Mesenchymal stem cell (in vitro differentiated cells and primary cell): ENCODE results near the gene EML4.

Experiments
- DNase-seq: peaks from one replicate; pipeline ENCODE4 v3.0.0-alpha.2; 2013
- H2AFZ ChIP-seq: one replicate; pipeline ENCODE4 v1.6.1; 2013; ENCODE audit warnings: low read depth, mild to moderate bottlenecking, control low read depth, inconsistent platforms, low read length, moderate library complexity
- H2AK5ac ChIP-seq: 2 replicates; pipeline ENCODE4 v1.6.1; 2013; ENCODE audit warnings: low read length, moderate library complexity, mild to moderate bottlenecking, inconsistent platforms; ENCODE audit not compliant: severe bottlenecking
- H2BK120ac ChIP-seq: one replicate; pipeline ENCODE4 v1.6.1; 2013; ENCODE audit warnings: low read depth, mild to moderate bottlenecking, inconsistent platforms, low read length, moderate library complexity
- H2BK12ac ChIP-seq, 2 experiments: one replicate each; pipeline ENCODE4 v1.6.1; 2013; ENCODE audit warnings: inconsistent platforms in 2 of 2, low read length in 2 of 2, mild to moderate bottlenecking in 2 of 2, moderate library complexity in 2 of 2, control low read depth in 1 of 2
- H2BK15ac ChIP-seq: one replicate; pipeline ENCODE4 v1.6.1; 2013; ENCODE audit warnings: mild to moderate bottlenecking, low read depth, inconsistent platforms; ENCODE audit not compliant: poor library complexity, severe bottlenecking
- H2BK5ac ChIP-seq: 2 replicates; pipeline ENCODE4 v1.6.1; 2013; ENCODE audit warnings: low read depth, mild to moderate bottlenecking, low read length, control low read depth, inconsistent platforms; ENCODE audit not compliant: poor library complexity, severe bottlenecking
- H3K14ac ChIP-seq, 2 experiments: one replicate each; pipeline ENCODE4 v1.6.1; 2013; ENCODE audit warnings: inconsistent platforms in 2 of 2, low read length in 2 of 2, control low read depth in 1 of 2, mild to moderate bottlenecking in 1 of 2, moderate library complexity in 1 of 2
- H3K18ac ChIP-seq, 2 experiments: one replicate each; pipeline ENCODE4 v1.6.1; 2013; ENCODE audit warnings: inconsistent platforms in 2 of 2, low read length in 2 of 2, control low read depth in 1 of 2, low read depth in 1 of 2, mild to moderate bottlenecking in 1 of 2
- H3K23ac ChIP-seq, 2 experiments: one replicate each; pipeline ENCODE4 v1.6.1; 2013; ENCODE audit warnings: inconsistent platforms in 2 of 2, low read length in 2 of 2, mild to moderate bottlenecking in 2 of 2, moderate library complexity in 2 of 2, control low read depth in 1 of 2
- H3K27ac ChIP-seq: 2 replicates; pipeline ENCODE4 v1.5.1; 2013; ENCODE audit warnings: mild to moderate bottlenecking, moderate library complexity, low read length, control low read depth, inconsistent platforms; ENCODE audit not compliant: poor library complexity, severe bottlenecking
- H3K27me3 ChIP-seq, 2 experiments: 2 replicates each; pipeline versions ENCODE4 v1.6.1 to v1.7.0; 2013; ENCODE audit warnings: low read length in 2 of 2, mild to moderate bottlenecking in 2 of 2, moderate library complexity in 2 of 2, control low read depth in 1 of 2, inconsistent platforms in 1 of 2; ENCODE audit not compliant: control insufficient read depth in 1 of 2, insufficient read depth in 1 of 2
- H3K36me3 ChIP-seq, 2 experiments: 2 replicates each; pipeline versions ENCODE4 v1.6.1 to v1.7.0; 2013; ENCODE audit warnings: low read length in 2 of 2, control low read depth in 1 of 2, inconsistent platforms in 1 of 2, low read depth in 1 of 2, mild to moderate bottlenecking in 1 of 2; ENCODE audit not compliant: insufficient read depth in 2 of 2, control insufficient read depth in 1 of 2
- H3K4ac ChIP-seq, 2 experiments: one replicate each; pipeline ENCODE4 v1.6.1; 2013; ENCODE audit warnings: inconsistent platforms in 2 of 2, low read length in 2 of 2, mild to moderate bottlenecking in 2 of 2, moderate library complexity in 2 of 2, control low read depth in 1 of 2, low read depth in 1 of 2
- H3K4me1 ChIP-seq: 2 replicates; pipeline ENCODE4 v1.6.1; 2013; ENCODE audit warnings: low read depth, low read length, control low read depth; ENCODE audit not compliant: control insufficient read depth, insufficient read depth
- H3K4me2 ChIP-seq: 2 replicates; pipeline ENCODE4 v1.6.1; 2013; ENCODE audit warnings: low read length, mild to moderate bottlenecking, inconsistent platforms; ENCODE audit not compliant: poor library complexity, severe bottlenecking
- H3K4me3 ChIP-seq, 2 experiments: 2 replicates each; pipeline versions ENCODE4 v1.5.1 to v1.7.0; 2013; ENCODE audit warnings: low read length in 2 of 2, mild to moderate bottlenecking in 2 of 2, control low read depth in 1 of 2, low read depth in 1 of 2; ENCODE audit not compliant: insufficient read depth in 1 of 2
- H3K79me1 ChIP-seq: replicated peaks from 2 replicates; pipeline ENCODE4 v1.6.1; 2013; ENCODE audit warnings: mild to moderate bottlenecking, control low read depth, low read length, inconsistent platforms; ENCODE audit not compliant: poor library complexity, severe bottlenecking
- H3K9ac ChIP-seq: 2 replicates; pipeline ENCODE4 v1.7.0; 2013; ENCODE audit warnings: mild to moderate bottlenecking, low read length, moderate library complexity
- H3K9me3 ChIP-seq: 2 replicates; pipeline ENCODE4 v1.7.0; 2013; ENCODE audit warnings: mild to moderate bottlenecking, low read length; ENCODE audit not compliant: control insufficient read depth
- H4K8ac ChIP-seq: one replicate; pipeline ENCODE4 v1.6.1; 2013; ENCODE audit warnings: inconsistent platforms, mild to moderate bottlenecking, low read length, moderate library complexity
- H4K91ac ChIP-seq: one replicate; pipeline ENCODE4 v1.6.1; 2013; ENCODE audit warnings: mild to moderate bottlenecking, low read length, inconsistent platforms
- WGBS: methylation state at CpG from one replicate; pipeline ENCODE4 v1.1.7; 2013; ENCODE audit warnings: mixed read lengths; 5-methylcytosine and 5-hydroxymethylcytosine counted together

The EML4 gene

GRCh38 chr2:42297322-42297936 lies 128.3 kb downstream of the EML4 start:
- Histone ChIP-seq H2BK12ac (no peak overlapping the region), H3K4me1 (no peaks in the 10 kb centered on the region), H4K91ac (no peak overlapping the region), H3K9ac (no peak overlapping the region), H3K18ac (no peak overlapping the region), H3K14ac (no peak overlapping the region), H3K4me3 (no peak overlapping the region), H3K27ac (no peak overlapping the region), H2AFZ (no peak overlapping the region), H2BK5ac (no peak overlapping the region), H3K9me3 (no peaks in the 10 kb centered on the region), H3K23ac (no peak overlapping the region), H3K4me2 (no peak overlapping the region), H2BK15ac (no peak overlapping the region), H2BK120ac (no peak overlapping the region), H4K8ac (no peak overlapping the region), H3K36me3 (peaks cover 3 to 67% of the 10 kb centered on the region in 2 experiments), H3K4ac (no peak overlapping the region), H3K79me1 (peaks cover 3% of the 10 kb centered on the region), H3K27me3 (no peaks in the 10 kb centered on the region), H2AK5ac (no peak overlapping the region)
- no peak for DNase-seq
- WGBS: no CpG with 5 or more reads among the region's 2 CpGs

GRCh38 chr2:42298132-42298531 lies 129.0 kb downstream of the EML4 start:
- Histone ChIP-seq H3K4ac (no peak overlapping the region), H2BK12ac (no peak overlapping the region), H3K23ac (no peak overlapping the region), H3K4me2 (no peak overlapping the region), H3K4me1 (no peaks in the 10 kb centered on the region), H4K8ac (no peak overlapping the region), H2AFZ (no peak overlapping the region), H3K4me3 (no peak overlapping the region), H3K27me3 (no peaks in the 10 kb centered on the region), H3K79me1 (peaks cover 3% of the 10 kb centered on the region), H3K14ac (no peak overlapping the region), H2BK120ac (no peak overlapping the region), H2BK5ac (no peak overlapping the region), H3K36me3 (peaks cover 3 to 66% of the 10 kb centered on the region in 2 experiments), H4K91ac (no peak overlapping the region), H3K9ac (no peak overlapping the region), H3K18ac (no peak overlapping the region), H3K9me3 (no peaks in the 10 kb centered on the region), H2BK15ac (no peak overlapping the region), H3K27ac (no peak overlapping the region), H2AK5ac (no peak overlapping the region)
- 45% methylated on average over 1 of the region's 1 CpG for WGBS
- DNase-seq: no peak

GRCh38 chr2:42298996-42299754 lies 130.0 kb downstream of the EML4 start:
- H2AK5ac ChIP-seq: no peak overlapping the region
- H3K9me3 ChIP-seq: no peaks in the 10 kb centered on the region
- H3K27me3 ChIP-seq: no peaks in the 10 kb centered on the region
- no peak for DNase-seq
- no peak overlapping the region for H2BK120ac ChIP-seq
- H3K4ac ChIP-seq: no peak overlapping the region
- no peak overlapping the region for H4K8ac ChIP-seq
- peaks cover 8 to 71% of the 10 kb centered on the region in 2 experiments for H3K36me3 ChIP-seq
- no peak overlapping the region for H2BK5ac ChIP-seq
- no peaks in the 10 kb centered on the region for H3K4me1 ChIP-seq
- peaks cover 3% of the 10 kb centered on the region for H3K79me1 ChIP-seq
- H3K14ac ChIP-seq: no peak overlapping the region
- H2BK12ac ChIP-seq: no peak overlapping the region
- 91% methylated on average over 1 of the region's 3 CpGs for WGBS
- no peak overlapping the region for H2AFZ ChIP-seq
- no peak overlapping the region for H3K9ac ChIP-seq
- no peak overlapping the region for H3K4me3 ChIP-seq
- H3K27ac ChIP-seq: no peak overlapping the region
- H3K23ac ChIP-seq: no peak overlapping the region
- H4K91ac ChIP-seq: no peak overlapping the region
- H3K18ac ChIP-seq: no peak overlapping the region
- no peak overlapping the region for H2BK15ac ChIP-seq
- H3K4me2 ChIP-seq: no peak overlapping the region

GRCh38 chr2:42300527-42300926 lies 131.4 kb downstream of the EML4 start:
- no peak overlapping the region for H2AK5ac ChIP-seq
- no peaks in the 10 kb centered on the region for H3K9me3 ChIP-seq
- no peak overlapping the region for H3K18ac ChIP-seq
- WGBS: 95% methylated on average over 2 of the region's 2 CpGs
- no peak overlapping the region for H2BK15ac ChIP-seq
- H3K14ac ChIP-seq: no peak overlapping the region
- no peak overlapping the region for H3K23ac ChIP-seq
- no peak overlapping the region for H4K8ac ChIP-seq
- H4K91ac ChIP-seq: no peak overlapping the region
- H3K4me1 ChIP-seq: no peaks in the 10 kb centered on the region
- H3K36me3 ChIP-seq: peaks cover 9 to 71% of the 10 kb centered on the region in 2 experiments
- peaks cover 1% of the 10 kb centered on the region for H3K79me1 ChIP-seq
- no peak overlapping the region for H2BK12ac ChIP-seq
- no peaks in the 10 kb centered on the region for H3K27me3 ChIP-seq
- H3K9ac ChIP-seq: no peak overlapping the region
- no peak overlapping the region for H3K27ac ChIP-seq
- H3K4me3 ChIP-seq: no peak overlapping the region
- no peak overlapping the region for H3K4me2 ChIP-seq
- no peak overlapping the region for H3K4ac ChIP-seq
- H2BK120ac ChIP-seq: no peak overlapping the region
- no peak for DNase-seq
- no peak overlapping the region for H2BK5ac ChIP-seq
- H2AFZ ChIP-seq: no peak overlapping the region
